ENCODE data around the gene FAM110C. TPM values are rescaled to one million over a fixed set of nuclear protein-coding genes. Genes with fewer than 3 reads are reported as not detected.

FAM110C gene
- total and polyA plus RNA-seq, 9 of the 15 experiments (the other 6 are each of a cell fraction or from before 2014, with no cell fraction given): not detected

- Histone ChIP-seq H3K27me3 (ENCODE audit: control insufficient read depth in 2 of 2, insufficient read depth in 2 of 2, low read length in 2 of 2) (no peaks in the 10 kb centered on the region), H3K4me2 (ENCODE audit: insufficient read depth, low read length) (no peak overlapping the region), H2AFZ (ENCODE audit: low read depth, low read length) (no peak overlapping the region), H3K4me1 (replicated peaks in 1 of 2; ENCODE audit: control insufficient read depth in 2 of 2, insufficient read depth in 2 of 2, low read length in 2 of 2) (peaks cover 0 to 5% of the 10 kb centered on the region in 2 experiments; a peak in 1 of 5 replicates), H3K9ac (ENCODE audit: insufficient read depth in 1 of 2, low read depth in 2 of 2, low read length in 2 of 2) (no peak overlapping the region), H3K4me3 (no peak overlapping the region), H3K9me3 (replicated peaks; ENCODE audit: control insufficient read depth, insufficient read depth, low read depth, low read length) (0 out of 2 replicates have a peak, but pooled peaks cover 2% of the 10 kb centered on the region), H3K36me3 (ENCODE audit: control insufficient read depth, insufficient read depth, low read length) (no peaks in the 10 kb centered on the region), H3K79me2 (ENCODE audit: control insufficient read depth, insufficient read depth, low read length) (no peaks in the 10 kb centered on the region), H3K27ac (ENCODE audit: extremely low read depth, low read depth, low read length) (no peak overlapping the region), H4K20me1 (replicated peaks; ENCODE audit: control insufficient read depth, insufficient read depth, low read length) (no peaks in the 10 kb centered on the region), H3K9me1 (ENCODE audit: control insufficient read depth, insufficient read depth, low read length) (no peaks in the 10 kb centered on the region)
- FAIRE-seq: peak; percentile 26
- ChIA-PET POLR2A (no interaction called here), CTCF (ENCODE audit: low intra/inter-chr PET ratio) (no interaction called here)
- no peak for TF ChIP-seq SMAD4 (CRISPR knock-in tag; conservative IDR thresholded peaks at IDR 0.05)
- TF ChIP-seq NR2C1 (IDR thresholded peaks at IDR 0.05): peak; percentile 66
- TF ChIP-seq NR2C1 (tag; IDR thresholded peaks at IDR 0.05): no peak
- no peak for TF ChIP-seq NR2C2 (CRISPR knock-in tag; IDR thresholded peaks at IDR 0.05)
- TF ChIP-seq NR2C2 (tag; IDR thresholded peaks at IDR 0.05): peak; percentile 29; the same call in 1 of the 2 replicates
- peak; percentile 38; the same call in 1 of the 2 replicates for TF ChIP-seq ZBTB33 (CRISPR knock-in tag; IDR thresholded peaks at IDR 0.05)
- TF ChIP-seq CREBBP (IDR thresholded peaks at IDR 0.05; ENCODE audit: low read depth, low read length): peak; percentile 36
- TF ChIP-seq FOXK2 (conservative IDR thresholded peaks at IDR 0.05 in 1 of 2, IDR thresholded peaks at IDR 0.05 in 1 of 2; ENCODE audit: low read depth in 2 of 2): no peak
- in situ Hi-C loops (cut with MboI) (no loop called here), intact Hi-C loops (cut with micrococcal nuclease) (no loop called here)
- BruUV-seq (replicated peaks): no TSS peak
- DNase-seq (ENCODE audit: extremely low read depth in 1 of 4, low spot score in 3 of 4): no peak
- ATAC-seq: no peak
- 66% methylated on average over 11 of the region's 42 CpGs for WGBS (ENCODE audit: insufficient coverage, low coverage, missing lambda C conversion rate)
Measured at GRCh38 chr2:10222-10875, 36.0 kb downstream of the FAM110C start.

Other genes with a start within 250 kb of the FAM110C start
- 4.0 and 5.5 TPM in 2 replicates for gene SH3YL1, start 217.5 kb upstream of the FAM110C start, total RNA-seq (2014; rRNA removed)
- 5.1 and 5.3 TPM in 2 replicates for gene SH3YL1, start 217.5 kb upstream of the FAM110C start, total RNA-seq (2014; rRNA removed; fragmentation: Illumina TruSeq; extraction: Trizol)
- gene SH3YL1, start 217.5 kb upstream of the FAM110C start, total RNA-seq (2015; rRNA removed; fragmentation: Illumina TruSeq; extraction: Trizol): 3.6 and 5.0 TPM in 2 replicates
- gene SH3YL1, start 217.5 kb upstream of the FAM110C start, total RNA-seq (2021): 4.0 and 5.5 TPM in 2 replicates
- gene SH3YL1, start 217.5 kb upstream of the FAM110C start, polyA plus RNA-seq (2011; rRNA removed): 7.8 and 8.6 TPM in 2 replicates
- gene SH3YL1, start 217.5 kb upstream of the FAM110C start, polyA plus RNA-seq (2014; fragmentation: Illumina TruSeq; extraction: Trizol): 4.6 and 4.7 TPM in 2 replicates
- gene SH3YL1, start 217.5 kb upstream of the FAM110C start, polyA plus RNA-seq (2014; fragmentation: Nextera tagmentation; extraction: Ambion mirVana): 1 to 10 TPM; 3.9 to 5.0 TPM
- gene SH3YL1, start 217.5 kb upstream of the FAM110C start, polyA plus RNA-seq (2014; rRNA removed): 7.0 and 7.5 TPM in 2 replicates
- 148 and 153 TPM in 2 replicates for gene ACP1, start 218.4 kb upstream of the FAM110C start, total RNA-seq (2014; rRNA removed)
- gene ACP1, start 218.4 kb upstream of the FAM110C start, total RNA-seq (2014; rRNA removed; fragmentation: Illumina TruSeq; extraction: Trizol): 161 and 172 TPM in 2 replicates
- gene ACP1, start 218.4 kb upstream of the FAM110C start, total RNA-seq (2015; rRNA removed; fragmentation: Illumina TruSeq; extraction: Trizol): 136 and 148 TPM in 2 replicates
- gene ACP1, start 218.4 kb upstream of the FAM110C start, total RNA-seq (2021): 135 and 139 TPM in 2 replicates
- 184 and 199 TPM in 2 replicates for gene ACP1, start 218.4 kb upstream of the FAM110C start, polyA plus RNA-seq (2011; rRNA removed)
- gene ACP1, start 218.4 kb upstream of the FAM110C start, polyA plus RNA-seq (2014; fragmentation: Illumina TruSeq; extraction: Trizol): 187 and 189 TPM in 2 replicates
- gene ACP1, start 218.4 kb upstream of the FAM110C start, polyA plus RNA-seq (2014; fragmentation: Nextera tagmentation; extraction: Ambion mirVana): 100 to 1,000 TPM; 450 to 493 TPM
- gene ACP1, start 218.4 kb upstream of the FAM110C start, polyA plus RNA-seq (2014; rRNA removed): 195 and 220 TPM in 2 replicates
- not detected in 2 replicates for gene ALKAL2, start 241.6 kb upstream of the FAM110C start, total RNA-seq (2014; rRNA removed)
- gene ALKAL2, start 241.6 kb upstream of the FAM110C start, total RNA-seq (2014; rRNA removed; fragmentation: Illumina TruSeq; extraction: Trizol): not detected in 2 replicates
- not detected in 2 replicates for gene ALKAL2, start 241.6 kb upstream of the FAM110C start, total RNA-seq (2015; rRNA removed; fragmentation: Illumina TruSeq; extraction: Trizol)
- not detected in 2 replicates for gene ALKAL2, start 241.6 kb upstream of the FAM110C start, total RNA-seq (2021)
- gene ALKAL2, start 241.6 kb upstream of the FAM110C start, polyA plus RNA-seq (2011; rRNA removed): not detected in 2 replicates
- gene ALKAL2, start 241.6 kb upstream of the FAM110C start, polyA plus RNA-seq (2014; fragmentation: Illumina TruSeq; extraction: Trizol): not detected in 2 replicates
- gene ALKAL2, start 241.6 kb upstream of the FAM110C start, polyA plus RNA-seq (2014; fragmentation: Nextera tagmentation; extraction: Ambion mirVana): not detected
- not detected in 2 replicates for gene ALKAL2, start 241.6 kb upstream of the FAM110C start, polyA plus RNA-seq (2014; rRNA removed)

Data from K562 (cell line).